Smooth muscle cell (in vitro differentiated cells): ENCODE data around the gene PGC. TPM values are rescaled to one million over a fixed set of nuclear protein-coding genes. Genes with fewer than 3 reads are reported as not detected.
A peak's percentile ranks its signal among the peaks of the same experiment; 100 is the strongest.

Source experiments
- DNase-seq: peaks from one replicate; lab custom pipeline; 2025; ENCODE audit not compliant: unreplicated experiment; lab: John Stamatoyannopoulos, UW
- H2AFZ ChIP-seq: fragments of 200-600 bp; sonication (generic); 2 replicates; pipeline ENCODE4 v1.6.0; 2016; ENCODE audit warnings: antibody characterized with exemption, low read depth, mild to moderate bottlenecking
- H3F3A ChIP-seq: fragments of 200-600 bp; sonication (generic); 2 replicates; pipeline ENCODE4 v1.6.0; 2017; ENCODE audit warnings: antibody characterized with exemption, low read depth
- H3K27ac ChIP-seq: fragments of 200-600 bp; sonication (generic); 2 replicates; pipeline ENCODE4 v1.5.1; 2016; ENCODE audit warnings: low read depth, mild to moderate bottlenecking
- H3K27me3 ChIP-seq: fragments of 200-600 bp; sonication (generic); 2 replicates; pipeline ENCODE4 v1.6.1; 2016; ENCODE audit warnings: low read depth, mild to moderate bottlenecking
- H3K36me3 ChIP-seq: fragments of 200-600 bp; sonication (generic); 2 replicates; pipeline ENCODE4 v1.5.1; 2016; ENCODE audit warnings: low read depth
- H3K4me1 ChIP-seq: fragments of 200-600 bp; sonication (generic); 2 replicates; pipeline ENCODE4 v1.5.1; 2016; ENCODE audit warnings: low read depth
- H3K4me2 ChIP-seq: fragments of 200-600 bp; sonication (generic); 2 replicates; pipeline ENCODE4 v1.6.0; 2016; ENCODE audit warnings: mild to moderate bottlenecking
- H3K4me3 ChIP-seq: fragments of 200-600 bp; sonication (generic); 2 replicates; pipeline ENCODE4 v1.5.1; 2016; ENCODE audit warnings: mild to moderate bottlenecking
- H3K79me2 ChIP-seq: fragments of 200-600 bp; sonication (generic); 2 replicates; pipeline ENCODE4 v1.6.0; 2016; ENCODE audit warnings: low read depth, mild to moderate bottlenecking
- H3K9ac ChIP-seq: fragments of 200-600 bp; sonication (generic); 2 replicates; pipeline ENCODE4 v1.6.0; 2016; ENCODE audit warnings: low read depth
- H3K9me3 ChIP-seq: fragments of 200-600 bp; sonication (generic); replicated peaks from 2 replicates; pipeline ENCODE4 v1.5.1; 2016; ENCODE audit warnings: low read depth
- H4K20me1 ChIP-seq: fragments of 200-600 bp; sonication (generic); 2 replicates; pipeline ENCODE4 v1.6.0; 2016; ENCODE audit warnings: low read depth
- CTCF ChIP-seq: fragments of 200-600 bp; sonication (generic); IDR thresholded peaks from 2 replicates; pipeline ENCODE4 v1.5.1; 2017; ENCODE audit warnings: borderline replicate concordance, mild to moderate bottlenecking, antibody characterized with exemption; ENCODE audit not compliant: insufficient read depth, poor library complexity, severe bottlenecking
- WGBS: methylation state at CpG from one replicate; pipeline ENCODE4 v1.1.7; 2016; ENCODE audit warnings: low lambda C conversion rate; 5-methylcytosine and 5-hydroxymethylcytosine counted together
- polyA plus RNA-seq: library from polyadenylated mRNA; unstranded; fragments of >200 nt; fragmentation: Nextera tagmentation; extraction: Ambion mirVana; gene quantifications from 2 replicates; pipeline ENCODE4 v1.2.1, GENCODE V29; 2016
- total RNA-seq: library from RNA; depleted of rRNA; stranded (reverse); fragments of >200 nt; gene quantifications from 2 replicates; pipeline ENCODE4 v1.2.3, GENCODE V29; 2014

Gene PGC
- total and polyA plus RNA-seq, 2 experiments from 2014 or later = not detected

GRCh38 chr6:41730531-41731436 is 16.4 kb downstream of the PGC start:
- Histone ChIP-seq H2AFZ (no peak overlapping the region), H3K4me3 (no peak overlapping the region), H3K9ac (no peak overlapping the region), H4K20me1 (peaks cover 15% of the 10 kb centered on the region), H3K4me1 (peaks cover 17% of the 10 kb centered on the region), H3K79me2 (peaks cover 28% of the 10 kb centered on the region), H3K27me3 (no peaks in the 10 kb centered on the region), H3F3A (peaks cover 9% of the 10 kb centered on the region), H3K27ac (peak overlapping the region; percentile 3), H3K9me3 (no peaks in the 10 kb centered on the region), H3K36me3 (no peaks in the 10 kb centered on the region), H3K4me2 (peak overlapping the region; percentile 89)
- WGBS = 50% methylated on average over 9 of the region's 9 CpGs
- DNase-seq = no peak
- no peak for TF ChIP-seq CTCF

- Histone ChIP-seq H3K27me3 (no peaks in the 10 kb centered on the region), H2AFZ (no peak overlapping the region), H3K4me3 (no peak overlapping the region), H3K36me3 (no peaks in the 10 kb centered on the region), H3K27ac (no peak overlapping the region), H3K79me2 (peaks cover 34% of the 10 kb centered on the region), H3F3A (peaks cover 9% of the 10 kb centered on the region), H3K9ac (no peak overlapping the region), H3K4me1 (peaks cover 15% of the 10 kb centered on the region), H4K20me1 (peaks cover 15% of the 10 kb centered on the region), H3K9me3 (no peaks in the 10 kb centered on the region), H3K4me2 (peak overlapping the region; percentile 89)
- no peak for DNase-seq
- no peak for TF ChIP-seq CTCF
- WGBS = 95% methylated on average over 7 of the region's 7 CpGs
These were observed 17.6 kb downstream of the PGC start for GRCh38 chr6:41729624-41730023.

- no peak for TF ChIP-seq CTCF
- Histone ChIP-seq H3K9ac (no peak overlapping the region), H3K4me3 (no peak overlapping the region), H4K20me1 (peaks cover 17% of the 10 kb centered on the region), H3K4me2 (no peak overlapping the region), H3K27ac (no peak overlapping the region), H2AFZ (no peak overlapping the region), H3K79me2 (peaks cover 34% of the 10 kb centered on the region), H3K27me3 (no peaks in the 10 kb centered on the region), H3K9me3 (no peaks in the 10 kb centered on the region), H3K36me3 (no peaks in the 10 kb centered on the region), H3F3A (peaks cover 9% of the 10 kb centered on the region), H3K4me1 (peaks cover 15% of the 10 kb centered on the region)
- DNase-seq = no peak
- 94% methylated on average over 6 of the region's 7 CpGs for WGBS
These were observed 18.2 kb downstream of the PGC start for GRCh38 chr6:41728954-41729353.
